ENCODE results near the gene PPM1G. TPM values are rescaled to one million over a fixed set of nuclear protein-coding genes. Genes with fewer than 3 reads are reported as not detected.
A peak's percentile ranks its signal among the peaks of the same experiment; 100 is the strongest.

The PPM1G gene
- total RNA-seq, 1 donor from 2014 or later = 51.8 TPM

- TF ChIP-seq, protein P1, sequence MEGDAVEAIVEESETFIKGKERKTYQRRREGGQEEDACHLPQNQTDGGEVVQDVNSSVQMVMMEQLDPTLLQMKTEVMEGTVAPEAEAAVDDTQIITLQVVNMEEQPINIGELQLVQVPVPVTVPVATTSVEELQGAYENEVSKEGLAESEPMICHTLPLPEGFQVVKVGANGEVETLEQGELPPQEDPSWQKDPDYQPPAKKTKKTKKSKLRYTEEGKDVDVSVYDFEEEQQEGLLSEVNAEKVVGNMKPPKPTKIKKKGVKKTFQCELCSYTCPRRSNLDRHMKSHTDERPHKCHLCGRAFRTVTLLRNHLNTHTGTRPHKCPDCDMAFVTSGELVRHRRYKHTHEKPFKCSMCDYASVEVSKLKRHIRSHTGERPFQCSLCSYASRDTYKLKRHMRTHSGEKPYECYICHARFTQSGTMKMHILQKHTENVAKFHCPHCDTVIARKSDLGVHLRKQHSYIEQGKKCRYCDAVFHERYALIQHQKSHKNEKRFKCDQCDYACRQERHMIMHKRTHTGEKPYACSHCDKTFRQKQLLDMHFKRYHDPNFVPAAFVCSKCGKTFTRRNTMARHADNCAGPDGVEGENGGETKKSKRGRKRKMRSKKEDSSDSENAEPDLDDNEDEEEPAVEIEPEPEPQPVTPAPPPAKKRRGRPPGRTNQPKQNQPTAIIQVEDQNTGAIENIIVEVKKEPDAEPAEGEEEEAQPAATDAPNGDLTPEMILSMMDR (IDR thresholded peaks at IDR 0.05) = no peak
- Histone ChIP-seq H3K4me3 (peak overlapping the region; percentile 99), H3K4me1 (peaks cover 29% of the 10 kb centered on the region), H3K9me3 (no peaks in the 10 kb centered on the region), H3K27me3 (no peaks in the 10 kb centered on the region), H3K36me3 (peaks cover 65% of the 10 kb centered on the region), H3K27ac (peak overlapping the region; percentile 94)
- ATAC-seq (peak; percentile 22), DNase-seq (no peak)
- intact Hi-C loops (cut with DNase I) = no loop called here
Observed at GRCh38 chr2:27369471-27370025, 39.8 kb downstream of the PPM1G start.

DNA sequence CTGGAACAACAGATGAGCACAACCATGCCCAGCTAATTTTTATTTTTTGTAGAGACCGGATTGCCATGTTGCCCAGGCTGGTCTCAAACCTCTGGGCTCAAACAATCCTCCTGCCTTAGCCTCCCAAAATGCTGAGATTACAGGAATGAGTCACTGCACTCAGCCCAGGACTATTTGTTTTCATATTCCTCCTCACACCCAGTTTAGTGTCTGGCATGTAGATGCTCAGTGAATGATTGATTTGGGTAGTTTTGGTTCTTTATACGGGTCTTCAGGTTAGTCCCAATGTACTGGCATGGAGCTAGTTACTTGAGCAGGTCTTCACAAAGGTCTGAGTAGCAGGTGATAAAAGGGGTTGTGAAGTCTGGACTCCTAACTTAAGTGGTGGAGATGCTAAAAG, 45.5 kb downstream of the PPM1G start:
- intact Hi-C loops (cut with DNase I) = no loop called here
- ATAC-seq = no peak
- peaks cover 59% of the 10 kb centered on the region for H3K36me3 ChIP-seq
- H3K27ac ChIP-seq = no peak overlapping the region
- H3K9me3 ChIP-seq = no peaks in the 10 kb centered on the region
- H3K27me3 ChIP-seq = no peaks in the 10 kb centered on the region
- DNase-seq = no peak
- TF ChIP-seq, protein P1 (IDR thresholded peaks at IDR 0.05) = no peak
- no peak overlapping the region for H3K4me3 ChIP-seq
- H3K4me1 ChIP-seq = peaks cover 4% of the 10 kb centered on the region

DNA sequence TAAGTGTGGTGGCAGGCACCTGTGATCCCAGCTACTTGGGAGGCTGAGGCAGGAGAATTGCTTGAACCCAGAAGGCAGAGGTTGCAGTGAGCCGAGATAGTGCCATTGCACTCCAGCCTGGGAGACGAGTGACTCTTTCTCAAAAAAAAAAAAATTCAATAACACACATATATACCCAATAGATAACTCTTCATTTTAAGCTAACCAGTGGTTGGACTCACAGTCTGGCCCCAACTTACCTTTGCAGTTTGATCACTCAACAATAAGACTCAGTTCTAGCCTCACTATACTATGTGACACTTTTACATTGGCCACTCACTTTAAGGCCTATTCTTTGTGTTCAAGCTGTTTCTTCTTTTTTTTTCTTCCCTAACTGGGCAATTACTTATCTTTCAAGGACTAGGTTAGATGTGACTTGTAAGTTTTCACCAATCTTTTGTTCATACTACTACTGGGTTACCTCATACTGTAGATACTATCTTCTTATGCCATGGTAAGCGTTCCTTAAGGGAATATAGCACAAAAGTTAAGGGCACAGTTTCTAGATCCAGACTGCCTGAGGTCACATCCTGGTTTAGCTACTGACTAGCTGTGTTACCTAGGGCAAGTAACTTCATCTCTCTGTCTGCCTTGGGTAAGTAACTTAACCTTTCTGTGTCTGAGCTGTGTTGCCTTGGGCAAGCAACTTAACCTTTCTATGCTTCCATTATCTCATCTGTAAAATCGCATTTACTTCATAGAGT, 46.5 kb downstream of the PPM1G start:
- Histone ChIP-seq H3K4me1 (peaks cover 6% of the 10 kb centered on the region), H3K4me3 (no peak overlapping the region), H3K36me3 (peaks cover 48% of the 10 kb centered on the region), H3K27ac (no peak overlapping the region), H3K9me3 (no peaks in the 10 kb centered on the region), H3K27me3 (no peaks in the 10 kb centered on the region)
- no peak for DNase-seq
- no peak for ATAC-seq
- TF ChIP-seq, protein P1 (IDR thresholded peaks at IDR 0.05) = no peak
- intact Hi-C loops (cut with DNase I) = no loop called here

GRCh38 chr2:27356382-27357181, 52.8 kb downstream of the PPM1G start, which contains the start of gene GTF3C2:
TSS of gene GTF3C2 (minus strand) at chr2:27356764. CDS start at chr2:27343554, 13,210 bp downstream.
- peak; percentile 98 for DNase-seq
- H3K36me3 ChIP-seq = no peaks in the 10 kb centered on the region
- no peaks in the 10 kb centered on the region for H3K9me3 ChIP-seq
- ATAC-seq = peak; percentile 98
- peaks cover 32% of the 10 kb centered on the region for H3K4me1 ChIP-seq
- H3K4me3 ChIP-seq = peak within 1 kb of the TSS; percentile 95
- no peaks in the 10 kb centered on the region for H3K27me3 ChIP-seq
- TF ChIP-seq, protein P1 (IDR thresholded peaks at IDR 0.05) = no peak
- intact Hi-C loops (cut with DNase I) = no loop called here
- H3K27ac ChIP-seq = peak within 1 kb of the TSS; percentile 95

GRCh38 chr2:27356056-27356381, 53.4 kb downstream of the PPM1G start:
- Histone ChIP-seq H3K27ac (peak overlapping the region; percentile 95), H3K36me3 (no peaks in the 10 kb centered on the region), H3K4me1 (peaks cover 32% of the 10 kb centered on the region), H3K27me3 (no peaks in the 10 kb centered on the region), H3K4me3 (peak overlapping the region; percentile 95), H3K9me3 (no peaks in the 10 kb centered on the region)
- DNase-seq = peak; percentile 84
- ATAC-seq = peak; percentile 53
- TF ChIP-seq, protein P1 (IDR thresholded peaks at IDR 0.05) = no peak
- intact Hi-C loops (cut with DNase I) = no loop called here
